Lower leg skin (tissue), 4 donors: ENCODE measurements around the gene CTSA. TPM values are rescaled to one million over a fixed set of nuclear protein-coding genes. Genes with fewer than 3 reads are reported as not detected.

Source experiments
- DNase-seq, 2 donors: peaks; one replicate each; pipeline ENCODE4 v3.0.0-alpha.2; 2019; ENCODE audit warnings: low spot score in 2 of 2
- H3K4me3 ChIP-seq: fragments of 200-600 bp; sonication (generic); 2 replicates; pipeline ENCODE4 v1.5.1; 2017; ENCODE audit warnings: mild to moderate bottlenecking, low read depth; ENCODE audit not compliant: poor library complexity, severe bottlenecking
- CTCF ChIP-seq, 3 donors: fragments of 450-650 bp; IDR thresholded peaks; one replicate each; pipeline ENCODE4 v1.5.1; 2016; ENCODE audit warnings: antibody characterized with exemption in 3 of 3, mild to moderate bottlenecking in 3 of 3, moderate library complexity in 2 of 3
- POLR2A ChIP-seq, 2 donors: fragments of 450-650 bp; IDR thresholded peaks; one replicate each; pipeline ENCODE4 v1.6.1; 2016 to 2017; ENCODE audit warnings: antibody characterized with exemption in 2 of 2, mild to moderate bottlenecking in 1 of 2, moderate library complexity in 1 of 2
- WGBS, 2 donors: methylation state at CpG; one replicate each; pipeline ENCODE4 v1.1.5; 2018; 5-methylcytosine and 5-hydroxymethylcytosine counted together
- intact Hi-C: fragments of 100-400 bp; cut with DNase I; formaldehyde crosslinking; loops from one replicate; pipeline ENCODE4 v1.15.0; 2023; ENCODE audit warnings: low total_unique reads
- total RNA-seq, 4 donors: library from RNA; depleted of rRNA; stranded (reverse); fragments of >200 nt; gene quantifications; one replicate each; pipeline ENCODE4 v1.1.0, GENCODE V29; 2016

The CTSA gene
- total RNA-seq, 4 donors from 2014 or later = 89.1 to 122 (median 111) TPM

GRCh38 chr20:45848421-45848820 lies 42.7 kb upstream of the CTSA start:
- intact Hi-C loops = no loop called here
- no peak overlapping the region for H3K4me3 ChIP-seq
- no peak for DNase-seq
- TF ChIP-seq CTCF (IDR thresholded peaks at IDR 0.05) (no peak), POLR2A (IDR thresholded peaks at IDR 0.05) (no peak)
- WGBS, 2 donors = 86 to 96% methylated on average over 7 to 8 of the region's 8 CpGs

- WGBS, 2 donors = 90 to 96% methylated on average over 8 of the region's 8 CpGs
- DNase-seq = no peak
- no peak for TF ChIP-seq POLR2A (IDR thresholded peaks at IDR 0.05)
- TF ChIP-seq CTCF (IDR thresholded peaks at IDR 0.05) = no peak
- intact Hi-C loops = no loop called here
- H3K4me3 ChIP-seq = no peak overlapping the region
These were observed 42.1 kb upstream of the CTSA start for GRCh38 chr20:45848969-45849582.

- WGBS, 2 donors = 100% methylated on average over 2 of the region's 2 CpGs
- H3K4me3 ChIP-seq = no peak overlapping the region
- TF ChIP-seq CTCF (IDR thresholded peaks at IDR 0.05) (no peak), POLR2A (IDR thresholded peaks at IDR 0.05) (no peak)
- no peak for DNase-seq
- intact Hi-C loops = no loop called here
These were observed 40.9 kb upstream of the CTSA start for GRCh38 chr20:45850238-45850637.

GRCh38 chr20:45850926-45851325 lies 40.2 kb upstream of the CTSA start:
- 92 to 100% methylated on average over 1 of the region's 1 CpG for WGBS, 2 donors
- TF ChIP-seq CTCF (IDR thresholded peaks at IDR 0.05) (no peak), POLR2A (IDR thresholded peaks at IDR 0.05) (no peak)
- intact Hi-C loops = no loop called here
- no peak for DNase-seq
- H3K4me3 ChIP-seq = no peak overlapping the region

- no peak for DNase-seq
- intact Hi-C loops = no loop called here
- TF ChIP-seq CTCF (IDR thresholded peaks at IDR 0.05) (no peak), POLR2A (IDR thresholded peaks at IDR 0.05) (no peak)
- no peak overlapping the region for H3K4me3 ChIP-seq
These were observed 39.6 kb upstream of the CTSA start for GRCh38 chr20:45851501-45851900.

- TF ChIP-seq POLR2A (IDR thresholded peaks at IDR 0.05) = no peak
- TF ChIP-seq CTCF (IDR thresholded peaks at IDR 0.05) = no peak
- intact Hi-C loops = no loop called here
- no peak for DNase-seq
- WGBS, 2 donors = 84 to 96% methylated on average over 6 of the region's 6 CpGs
- no peak overlapping the region for H3K4me3 ChIP-seq
These were observed 38.8 kb upstream of the CTSA start for GRCh38 chr20:45852326-45852725.
